Measurements from ENCODE around the gene ADRB2. TPM values are rescaled to one million over a fixed set of nuclear protein-coding genes. Genes with fewer than 3 reads are reported as not detected.

The ADRB2 gene
- total RNA-seq, 4 donors from 2014 or later, result 1.00 to 3.5 (median 1.7) TPM

DNA sequence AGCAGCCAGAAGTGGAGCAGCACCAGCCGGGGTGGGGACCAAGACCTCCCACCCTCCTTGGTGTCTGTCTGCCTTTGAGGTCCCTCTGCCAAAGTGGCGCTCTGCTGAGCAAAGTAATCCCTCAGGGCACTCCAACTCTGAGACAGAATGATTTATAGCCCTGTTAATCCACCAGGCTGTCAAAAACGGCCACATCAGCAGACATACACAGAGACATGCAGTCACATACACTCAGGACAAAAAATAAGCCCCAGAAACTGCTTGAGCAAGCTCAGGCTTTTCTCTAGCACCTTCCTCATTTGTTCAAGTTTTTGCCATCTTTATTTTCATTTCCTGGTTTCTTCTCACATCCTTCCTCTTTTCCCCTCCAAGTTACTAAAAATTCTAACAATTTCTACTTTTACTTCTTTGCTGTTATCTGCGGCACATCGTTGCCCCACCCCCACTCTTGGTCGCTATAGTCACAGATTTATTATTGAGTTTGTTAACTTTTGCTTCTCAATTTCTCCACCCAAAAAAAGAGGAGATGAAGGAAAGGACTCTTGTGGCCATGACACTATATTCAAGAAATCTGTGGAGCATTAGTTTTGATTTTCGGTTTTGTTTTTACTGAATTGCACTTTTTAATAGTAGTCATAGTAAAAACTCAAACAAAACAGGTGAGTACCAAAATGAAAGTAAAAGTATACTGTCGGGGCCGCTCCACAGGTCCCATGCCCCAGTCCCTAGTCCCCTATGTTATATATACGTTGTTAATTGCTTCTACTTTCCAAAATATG is 17.4 kb upstream of the ADRB2 start:
- H3K4me3 ChIP-seq, result peak overlapping the region in 3 of 4 donors; percentile 21 to 44 (median 24)
- WGBS, 2 donors (ENCODE audit: low coverage in 1 of 2), result 23 to 34% methylated on average over 9 to 10 of the region's 10 CpGs
- no peaks in the 10 kb centered on the region for H3K27me3 ChIP-seq
- no peaks in the 10 kb centered on the region for H3K36me3 ChIP-seq
- in situ Hi-C loops (cut with MboI; ENCODE audit: low pct_ligation_motif_present in 1 of 4, low pct_unique_long_range_greater_than_20kb in 1 of 4, low sequenced_read_pairs in 3 of 4) (loop anchor here in 1 of 4 donors (25.0 kb wide), 1 partner anchor 153 kb away; no protein-coding TSS in a partner anchor), intact Hi-C loops (cut with DNase I; ENCODE audit: low total_unique reads) (no loop called here)
- peak; percentile 38 for DNase-seq
- no peak for TF ChIP-seq EP300 (IDR thresholded peaks at IDR 0.05; ENCODE audit: low read depth)
- TF ChIP-seq, protein P1, sequence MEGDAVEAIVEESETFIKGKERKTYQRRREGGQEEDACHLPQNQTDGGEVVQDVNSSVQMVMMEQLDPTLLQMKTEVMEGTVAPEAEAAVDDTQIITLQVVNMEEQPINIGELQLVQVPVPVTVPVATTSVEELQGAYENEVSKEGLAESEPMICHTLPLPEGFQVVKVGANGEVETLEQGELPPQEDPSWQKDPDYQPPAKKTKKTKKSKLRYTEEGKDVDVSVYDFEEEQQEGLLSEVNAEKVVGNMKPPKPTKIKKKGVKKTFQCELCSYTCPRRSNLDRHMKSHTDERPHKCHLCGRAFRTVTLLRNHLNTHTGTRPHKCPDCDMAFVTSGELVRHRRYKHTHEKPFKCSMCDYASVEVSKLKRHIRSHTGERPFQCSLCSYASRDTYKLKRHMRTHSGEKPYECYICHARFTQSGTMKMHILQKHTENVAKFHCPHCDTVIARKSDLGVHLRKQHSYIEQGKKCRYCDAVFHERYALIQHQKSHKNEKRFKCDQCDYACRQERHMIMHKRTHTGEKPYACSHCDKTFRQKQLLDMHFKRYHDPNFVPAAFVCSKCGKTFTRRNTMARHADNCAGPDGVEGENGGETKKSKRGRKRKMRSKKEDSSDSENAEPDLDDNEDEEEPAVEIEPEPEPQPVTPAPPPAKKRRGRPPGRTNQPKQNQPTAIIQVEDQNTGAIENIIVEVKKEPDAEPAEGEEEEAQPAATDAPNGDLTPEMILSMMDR (IDR thresholded peaks at IDR 0.05), result no peak
- no peak for TF ChIP-seq POLR2A (IDR thresholded peaks at IDR 0.05)
- no peak for TF ChIP-seq POLR2AphosphoS5 (IDR thresholded peaks at IDR 0.05)
- peak overlapping the region; percentile 3 to 35 (median 22) for H3K27ac ChIP-seq
- H3K9me3 ChIP-seq, result no peaks in the 10 kb centered on the region
- H3K4me1 ChIP-seq, result peaks cover 0 to 32% (median 6%) of the 10 kb centered on the region in 4 donors

DNA sequence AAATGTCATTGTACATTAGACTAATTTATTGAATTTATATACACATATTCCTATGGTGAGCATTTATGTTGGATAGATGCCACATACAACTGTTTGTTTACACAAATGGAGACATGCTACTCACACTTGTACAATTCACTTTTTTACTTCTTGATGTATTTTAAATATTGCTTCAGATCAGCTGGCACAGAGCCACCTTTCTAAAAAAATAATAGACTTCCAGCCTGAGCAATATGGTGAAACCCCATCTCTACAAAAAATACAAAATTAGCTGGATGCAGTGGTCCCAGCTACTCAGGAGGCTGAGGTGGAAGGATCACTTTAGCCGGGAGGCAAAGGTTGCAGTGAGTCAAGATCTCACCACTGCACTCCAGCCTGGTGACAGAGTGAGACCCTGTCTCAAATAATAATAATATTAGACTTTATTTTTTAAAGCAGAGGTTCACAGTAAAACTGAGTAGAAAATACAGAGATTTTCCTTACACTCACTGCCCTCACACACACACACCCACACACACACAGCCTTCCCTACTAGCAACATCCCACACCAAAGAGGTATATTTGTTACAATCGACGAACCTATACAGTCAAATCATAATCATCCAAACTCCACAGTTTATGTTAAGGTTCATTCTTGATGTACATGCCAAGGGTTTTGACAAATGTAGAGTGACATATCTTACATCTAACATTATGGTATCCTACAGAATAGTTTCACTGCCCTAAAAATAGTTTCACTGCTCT is 16.5 kb upstream of the ADRB2 start:
- no peak for TF ChIP-seq EP300 (IDR thresholded peaks at IDR 0.05; ENCODE audit: low read depth)
- in situ Hi-C loops (cut with MboI; ENCODE audit: low pct_ligation_motif_present in 1 of 4, low pct_unique_long_range_greater_than_20kb in 1 of 4, low sequenced_read_pairs in 3 of 4), result loop anchor here in 1 of 4 donors (25.0 kb wide), 1 partner anchor 152 kb away; no protein-coding TSS in a partner anchor
- H3K4me1 ChIP-seq, result peaks cover 0 to 32% (median 6%) of the 10 kb centered on the region in 4 donors
- 77 to 80% methylated on average over 3 of the region's 3 CpGs for WGBS, 2 donors (ENCODE audit: low coverage in 1 of 2)
- H3K27me3 ChIP-seq, result no peaks in the 10 kb centered on the region
- intact Hi-C loops (cut with DNase I; ENCODE audit: low total_unique reads), result no loop called here
- peak overlapping the region in 3 of 4 donors; percentile 21 to 44 (median 24) for H3K4me3 ChIP-seq
- no peaks in the 10 kb centered on the region for H3K9me3 ChIP-seq
- no peaks in the 10 kb centered on the region for H3K36me3 ChIP-seq
- DNase-seq, result no peak
- peak overlapping the region in 2 of 4 donors; percentile 3 to 28 for H3K27ac ChIP-seq

DNA sequence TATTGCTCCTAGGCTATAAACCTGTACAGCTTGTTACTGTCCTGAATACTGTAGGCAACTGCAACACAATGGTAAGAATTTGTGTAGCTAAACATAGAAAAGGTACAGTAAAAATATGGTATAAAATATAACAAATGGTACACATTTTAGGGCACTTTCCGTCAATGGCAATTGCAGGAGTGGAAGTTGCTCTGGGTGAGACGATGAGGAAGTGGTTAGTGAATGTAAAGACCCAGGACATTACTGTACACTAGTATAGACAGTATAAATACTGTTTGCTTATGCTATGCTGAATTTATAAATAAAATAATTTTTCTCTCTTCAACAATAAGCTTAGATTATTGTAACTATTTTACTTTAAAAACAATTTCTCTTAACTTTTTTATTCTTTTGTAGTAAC is 15.6 kb upstream of the ADRB2 start:
- intact Hi-C loops (cut with DNase I; ENCODE audit: low total_unique reads) (no loop called here), in situ Hi-C loops (cut with MboI; ENCODE audit: low pct_ligation_motif_present in 1 of 4, low pct_unique_long_range_greater_than_20kb in 1 of 4, low sequenced_read_pairs in 3 of 4) (loop anchor here in 1 of 4 donors (25.0 kb wide), 1 partner anchor 151 kb away; no protein-coding TSS in a partner anchor)
- Histone ChIP-seq H3K4me3 (no peak overlapping the region), H3K4me1 (peaks cover 0 to 32% (median 6%) of the 10 kb centered on the region in 4 donors), H3K27me3 (no peaks in the 10 kb centered on the region), H3K9me3 (no peaks in the 10 kb centered on the region), H3K36me3 (no peaks in the 10 kb centered on the region), H3K27ac (no peak overlapping the region)
- DNase-seq, result no peak
- no peak for TF ChIP-seq POLR2AphosphoS5 (IDR thresholded peaks at IDR 0.05)
- TF ChIP-seq, protein P1 (IDR thresholded peaks at IDR 0.05), result no peak
- 68 to 93% methylated on average over 2 of the region's 2 CpGs for WGBS, 2 donors (ENCODE audit: low coverage in 1 of 2)

DNA sequence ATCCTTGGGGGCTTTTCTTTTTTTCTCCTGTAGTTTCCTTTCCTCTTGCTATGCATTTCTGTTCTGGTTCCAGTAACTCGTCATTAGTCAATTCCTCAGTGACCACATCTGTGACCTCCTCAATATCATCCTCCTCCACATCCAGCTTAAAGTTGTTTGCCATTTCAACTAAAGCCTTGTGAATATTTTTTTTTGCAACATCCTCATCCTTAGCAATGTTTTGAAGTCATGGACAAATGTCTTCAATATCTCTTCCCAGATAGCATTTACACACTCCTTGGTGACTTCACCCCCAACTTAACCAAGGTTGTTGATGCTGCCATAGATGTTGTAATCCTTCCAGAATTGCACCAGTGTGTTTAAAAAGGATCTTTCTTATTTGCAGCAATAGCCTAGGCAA is 14.7 kb upstream of the ADRB2 start:
- WGBS, 2 donors (ENCODE audit: low coverage in 1 of 2), result 33 to 81% methylated on average over 1 of the region's 1 CpG
- Histone ChIP-seq H3K36me3 (no peaks in the 10 kb centered on the region), H3K27ac (no peak overlapping the region), H3K27me3 (no peaks in the 10 kb centered on the region), H3K4me3 (no peak overlapping the region), H3K9me3 (no peaks in the 10 kb centered on the region), H3K4me1 (peaks cover 0 to 30% (median 6%) of the 10 kb centered on the region in 4 donors)
- intact Hi-C loops (cut with DNase I; ENCODE audit: low total_unique reads) (no loop called here), in situ Hi-C loops (cut with MboI; ENCODE audit: low pct_ligation_motif_present in 1 of 4, low pct_unique_long_range_greater_than_20kb in 1 of 4, low sequenced_read_pairs in 3 of 4) (loop anchor here in 1 of 4 donors (25.0 kb wide), 1 partner anchor 151 kb away; no protein-coding TSS in a partner anchor)
- no peak for TF ChIP-seq POLR2A (IDR thresholded peaks at IDR 0.05)
- no peak for DNase-seq

DNA sequence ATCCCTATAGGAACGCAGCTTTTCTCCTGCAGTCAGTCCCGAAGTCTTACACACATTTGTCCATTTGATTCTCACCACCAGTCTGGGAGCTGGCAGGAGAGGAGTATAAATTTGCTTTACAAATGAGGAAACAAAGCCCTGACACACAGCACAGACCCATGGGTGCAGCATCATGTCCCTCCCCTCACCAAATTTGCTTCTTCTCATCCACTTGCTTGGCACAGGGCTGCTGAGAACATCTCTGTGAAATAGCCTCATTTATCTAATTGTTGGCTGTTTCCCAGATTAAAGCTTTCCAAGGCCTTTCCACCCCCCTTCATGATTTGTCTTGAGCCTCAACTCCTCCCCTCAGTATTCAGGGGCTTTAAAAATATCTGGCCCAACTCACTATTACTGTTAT is 11.3 kb upstream of the ADRB2 start:
- in situ Hi-C loops (cut with MboI; ENCODE audit: low pct_ligation_motif_present in 1 of 4, low pct_unique_long_range_greater_than_20kb in 1 of 4, low sequenced_read_pairs in 3 of 4) (loop anchor here in 1 of 4 donors (25.0 kb wide), 1 partner anchor 147 kb away; no protein-coding TSS in a partner anchor), intact Hi-C loops (cut with DNase I; ENCODE audit: low total_unique reads) (no loop called here)
- Histone ChIP-seq H3K4me1 (peaks cover 0 to 1% (median 0%) of the 10 kb centered on the region in 4 donors), H3K36me3 (no peaks in the 10 kb centered on the region), H3K27me3 (no peaks in the 10 kb centered on the region), H3K4me3 (no peak overlapping the region), H3K9me3 (no peaks in the 10 kb centered on the region), H3K27ac (no peak overlapping the region)
- DNase-seq, result no peak
- 58 to 68% methylated on average over 2 of the region's 2 CpGs for WGBS, 2 donors (ENCODE audit: low coverage in 1 of 2)
- TF ChIP-seq EP300 (IDR thresholded peaks at IDR 0.05; ENCODE audit: low read depth) (no peak), POLR2AphosphoS5 (IDR thresholded peaks at IDR 0.05) (no peak), POLR2A (IDR thresholded peaks at IDR 0.05) (no peak)
- TF ChIP-seq, protein P1 (IDR thresholded peaks at IDR 0.05), result no peak
